Uterus (tissue), 2 donors: ENCODE measurements around the gene MAP3K20.

Experiments
- POLR2A ChIP-seq, 2 donors: fragments of 450-650 bp; IDR thresholded peaks; one replicate each; pipeline ENCODE4 v1.6.1; 2016; ENCODE audit warnings: antibody characterized with exemption in 2 of 2, mild to moderate bottlenecking in 1 of 2, moderate library complexity in 1 of 2
- TF ChIP-seq, protein P1 (sequence below), 4 experiments: fragments of 200-600 bp in 2 of 4; fragments of 450-650 bp in 2 of 4; sonication (generic) in 2 of 4; IDR thresholded peaks; one replicate each; pipeline ENCODE4 v1.5.1; 2016 to 2019; ENCODE audit warnings: antibody characterized with exemption in 4 of 4, mild to moderate bottlenecking in 2 of 4, moderate library complexity in 1 of 4

DNA sequence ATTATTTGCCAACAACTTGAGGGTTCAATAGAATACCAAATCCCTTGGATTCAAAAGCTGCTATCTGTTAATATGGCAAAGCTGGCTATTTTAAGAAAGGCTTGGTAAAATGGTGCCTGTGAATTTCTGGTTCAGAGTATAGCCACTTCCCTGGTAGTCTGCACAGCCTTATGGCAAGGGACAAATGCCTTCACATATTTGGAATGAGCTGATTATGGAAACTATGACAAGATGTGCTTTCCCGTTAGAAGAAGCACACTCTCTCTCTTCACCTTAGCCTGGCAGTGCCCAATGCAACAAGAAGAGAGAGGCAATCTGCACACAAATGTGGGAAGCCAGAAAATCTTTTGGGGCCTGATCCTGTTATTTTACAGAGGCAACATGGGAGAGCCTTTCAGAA, 47.5 kb upstream of the MAP3K20 start:
- TF ChIP-seq POLR2A (IDR thresholded peaks at IDR 0.05) = no peak
- TF ChIP-seq, protein P1, sequence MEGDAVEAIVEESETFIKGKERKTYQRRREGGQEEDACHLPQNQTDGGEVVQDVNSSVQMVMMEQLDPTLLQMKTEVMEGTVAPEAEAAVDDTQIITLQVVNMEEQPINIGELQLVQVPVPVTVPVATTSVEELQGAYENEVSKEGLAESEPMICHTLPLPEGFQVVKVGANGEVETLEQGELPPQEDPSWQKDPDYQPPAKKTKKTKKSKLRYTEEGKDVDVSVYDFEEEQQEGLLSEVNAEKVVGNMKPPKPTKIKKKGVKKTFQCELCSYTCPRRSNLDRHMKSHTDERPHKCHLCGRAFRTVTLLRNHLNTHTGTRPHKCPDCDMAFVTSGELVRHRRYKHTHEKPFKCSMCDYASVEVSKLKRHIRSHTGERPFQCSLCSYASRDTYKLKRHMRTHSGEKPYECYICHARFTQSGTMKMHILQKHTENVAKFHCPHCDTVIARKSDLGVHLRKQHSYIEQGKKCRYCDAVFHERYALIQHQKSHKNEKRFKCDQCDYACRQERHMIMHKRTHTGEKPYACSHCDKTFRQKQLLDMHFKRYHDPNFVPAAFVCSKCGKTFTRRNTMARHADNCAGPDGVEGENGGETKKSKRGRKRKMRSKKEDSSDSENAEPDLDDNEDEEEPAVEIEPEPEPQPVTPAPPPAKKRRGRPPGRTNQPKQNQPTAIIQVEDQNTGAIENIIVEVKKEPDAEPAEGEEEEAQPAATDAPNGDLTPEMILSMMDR (IDR thresholded peaks at IDR 0.05) = no peak
